ENCODE results near the gene DCDC2B.
"Not testable (repeated sequence)": the region's sequence is repeated elsewhere in the genome, so short reads cannot be mapped to it uniquely, and the experiment has no call there.

DCDC2B gene

DNA sequence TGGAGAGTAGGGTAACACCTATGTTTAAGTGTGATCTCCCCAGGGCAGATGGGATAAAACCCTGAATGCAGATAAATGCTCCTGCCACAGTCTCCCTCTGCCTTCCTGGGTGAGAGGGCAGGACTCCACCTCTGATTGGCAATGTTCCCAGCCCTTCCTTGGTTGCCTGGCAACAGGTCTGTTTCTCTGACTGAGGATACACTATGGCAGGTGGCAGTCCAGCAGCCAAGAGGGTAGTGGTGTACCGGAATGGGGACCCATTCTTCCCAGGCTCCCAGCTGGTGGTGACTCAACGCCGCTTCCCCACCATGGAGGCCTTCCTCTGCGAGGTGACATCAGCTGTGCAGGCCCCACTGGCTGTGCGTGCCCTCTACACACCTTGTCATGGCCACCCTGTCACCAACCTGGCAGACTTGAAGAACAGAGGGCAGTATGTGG, at the start of gene DCDC2B:
Gene DCDC2B, plus strand, starts transcription at position 199 of the 438 bp plus-strand sequence. Its CDS starts 5 bp downstream, at position 204.
- DNase-seq, result peak; percentile 95

DNA sequence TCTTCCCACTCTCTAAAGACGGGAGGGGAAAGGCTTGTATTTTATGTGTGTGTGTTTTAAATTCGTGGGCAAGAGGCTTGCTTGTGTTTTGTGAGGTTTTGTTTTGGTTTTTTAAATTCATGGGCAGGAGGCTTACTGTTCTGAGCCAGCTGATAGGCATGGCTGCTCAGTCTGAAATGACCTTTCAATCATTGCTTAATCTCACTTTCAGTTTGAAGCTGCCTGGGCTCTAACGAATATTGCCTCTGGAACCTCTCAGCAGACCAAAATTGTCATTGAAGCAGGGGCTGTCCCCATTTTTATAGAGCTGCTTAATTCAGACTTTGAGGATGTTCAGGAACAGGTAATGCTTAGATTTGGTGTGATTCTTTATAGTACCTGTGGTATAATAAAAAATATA, 49.7 kb upstream of the DCDC2B start:
- DNase-seq, result no peak

DNA sequence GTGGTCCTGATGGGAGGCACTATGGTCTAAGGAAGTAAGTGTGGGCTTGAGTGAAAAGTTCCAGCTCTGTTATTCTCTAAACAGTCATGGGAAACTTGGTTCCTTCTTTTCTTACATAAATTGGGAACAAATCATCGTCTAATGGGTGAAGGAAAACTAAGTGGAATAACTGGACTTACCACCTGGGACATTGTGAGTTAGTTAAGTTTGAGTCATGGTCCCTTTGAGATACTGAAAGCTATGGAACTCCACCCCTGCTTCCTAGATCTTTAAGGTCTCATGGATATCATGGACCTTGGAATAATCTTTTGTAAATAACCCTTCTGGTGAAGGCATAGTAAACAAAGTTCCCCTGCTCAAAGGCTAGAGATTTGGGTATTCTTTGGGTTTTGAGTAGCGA, 45.5 kb upstream of the DCDC2B start:
- DNase-seq, result no peak

DNA sequence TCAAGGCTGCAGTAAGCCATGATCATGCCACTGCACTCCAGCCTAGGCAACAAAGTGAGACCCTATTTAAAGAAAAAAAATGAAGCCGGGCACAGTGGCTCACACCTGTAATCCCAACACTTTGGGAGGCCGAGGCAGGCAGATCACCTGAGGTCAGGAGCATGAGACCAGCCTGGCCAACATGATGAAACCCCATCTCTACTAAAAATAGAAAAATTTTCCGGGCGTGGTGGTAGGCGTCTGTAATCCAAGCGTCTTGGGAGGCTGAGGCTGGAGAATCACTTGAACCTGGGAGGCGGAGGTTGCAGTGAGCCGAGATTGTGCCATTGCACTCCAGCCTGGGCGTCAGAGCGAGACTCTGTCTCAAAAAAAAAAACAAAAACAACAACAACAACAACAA, 43.3 kb upstream of the DCDC2B start:
- DNase-seq, result not testable (repeated sequence)

DNA sequence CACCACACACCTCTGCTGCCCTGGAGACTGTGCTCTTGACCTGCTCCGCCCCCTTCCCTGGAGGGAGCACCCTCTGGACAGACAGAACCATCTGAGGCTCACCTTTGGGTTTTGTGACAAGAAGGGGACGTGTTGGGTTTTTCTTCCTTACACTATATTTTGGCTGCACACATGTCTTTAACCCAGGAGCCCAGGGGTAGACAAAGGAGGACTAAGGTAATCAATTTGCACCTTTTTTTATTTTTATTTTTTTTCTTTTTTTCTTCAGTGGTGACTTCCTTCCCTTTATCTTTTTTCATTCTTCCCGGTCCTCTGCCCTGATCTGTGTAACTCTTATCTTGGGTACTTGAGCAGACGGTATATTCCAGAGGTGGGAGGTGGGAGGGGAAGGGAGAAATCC, 37.9 kb upstream of the DCDC2B start:
- DNase-seq, result no peak

DNA sequence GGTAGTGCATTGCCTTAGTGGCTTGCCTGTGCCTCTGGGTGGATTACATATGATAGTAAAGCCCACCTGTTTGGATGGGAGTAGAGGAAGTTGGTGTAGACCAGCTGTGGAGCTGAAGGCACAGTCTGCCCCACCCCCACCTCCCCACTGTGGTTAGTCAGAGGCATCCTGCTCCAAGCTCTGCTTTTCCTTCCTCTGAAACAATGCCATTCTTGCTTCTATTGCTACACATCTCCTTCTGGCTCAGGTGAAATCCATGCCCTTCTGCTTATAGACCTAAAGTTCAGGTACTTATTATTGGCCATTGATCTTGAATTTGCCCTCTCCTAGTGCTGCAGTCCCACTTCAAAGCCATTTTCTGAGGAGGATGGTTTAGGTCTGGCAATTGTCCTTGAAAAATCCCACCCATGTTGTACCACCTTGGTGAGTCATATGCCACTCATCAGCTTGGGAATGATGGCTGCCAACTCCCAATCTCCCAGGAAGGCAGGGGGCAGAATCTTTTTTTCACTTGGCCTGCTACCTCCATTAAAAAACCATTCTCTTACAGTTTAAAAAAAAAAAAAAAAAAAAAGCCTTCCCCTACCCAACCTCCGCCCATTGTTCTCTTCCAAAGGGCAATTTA, 36.2 kb upstream of the DCDC2B start:
- no peak for DNase-seq

DNA sequence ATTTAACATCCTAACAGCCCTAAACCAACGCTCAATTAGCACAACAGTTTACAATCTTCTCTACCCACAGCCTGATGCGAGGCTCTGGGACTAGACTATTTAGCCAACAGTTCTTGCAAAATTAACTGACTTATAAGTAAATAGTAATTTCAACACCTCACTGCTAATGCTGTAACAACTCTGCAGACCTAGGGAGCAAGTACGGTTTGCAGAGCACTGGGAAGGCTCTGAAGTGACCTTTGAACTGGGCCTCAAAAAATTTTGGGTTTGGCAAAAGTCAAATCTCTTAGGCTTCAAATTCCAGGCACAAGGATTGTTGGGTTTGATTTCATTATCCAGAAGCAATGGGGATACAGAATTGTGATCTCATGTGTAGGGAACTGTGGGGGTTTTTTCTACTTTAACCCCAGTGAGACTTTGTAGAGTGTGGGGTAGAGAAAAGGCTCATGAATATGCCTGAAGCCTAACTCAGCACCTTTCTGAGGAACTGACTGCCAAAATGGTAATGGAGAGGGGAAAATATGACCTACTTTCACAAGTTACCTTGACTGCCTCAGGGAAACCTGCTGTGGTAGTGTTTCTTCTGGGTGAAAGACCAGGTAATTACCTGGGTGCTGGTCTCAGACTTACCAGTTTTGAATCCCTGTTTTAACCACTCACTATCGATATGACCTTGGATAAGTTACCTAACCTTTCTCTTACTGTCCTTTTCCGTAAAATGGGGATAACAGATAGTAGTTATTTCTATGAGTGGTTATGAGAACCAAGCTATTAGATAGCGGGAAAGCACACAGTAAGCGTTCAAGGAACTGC, 30.3 kb upstream of the DCDC2B start:
- no peak for DNase-seq

DNA sequence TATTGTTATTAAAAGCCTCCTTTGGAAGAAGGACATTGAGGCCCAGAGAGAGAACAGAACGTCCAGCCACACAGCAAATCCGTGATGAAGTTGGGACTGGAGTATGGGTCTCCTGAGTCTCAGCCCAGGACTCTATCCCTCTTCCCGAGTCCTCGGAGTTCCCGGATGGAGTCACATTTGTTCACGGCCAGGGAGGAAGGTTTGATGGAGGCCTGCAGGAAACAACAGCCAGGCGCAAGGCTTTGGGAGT, 29.8 kb upstream of the DCDC2B start:
- DNase-seq, result no peak

DNA sequence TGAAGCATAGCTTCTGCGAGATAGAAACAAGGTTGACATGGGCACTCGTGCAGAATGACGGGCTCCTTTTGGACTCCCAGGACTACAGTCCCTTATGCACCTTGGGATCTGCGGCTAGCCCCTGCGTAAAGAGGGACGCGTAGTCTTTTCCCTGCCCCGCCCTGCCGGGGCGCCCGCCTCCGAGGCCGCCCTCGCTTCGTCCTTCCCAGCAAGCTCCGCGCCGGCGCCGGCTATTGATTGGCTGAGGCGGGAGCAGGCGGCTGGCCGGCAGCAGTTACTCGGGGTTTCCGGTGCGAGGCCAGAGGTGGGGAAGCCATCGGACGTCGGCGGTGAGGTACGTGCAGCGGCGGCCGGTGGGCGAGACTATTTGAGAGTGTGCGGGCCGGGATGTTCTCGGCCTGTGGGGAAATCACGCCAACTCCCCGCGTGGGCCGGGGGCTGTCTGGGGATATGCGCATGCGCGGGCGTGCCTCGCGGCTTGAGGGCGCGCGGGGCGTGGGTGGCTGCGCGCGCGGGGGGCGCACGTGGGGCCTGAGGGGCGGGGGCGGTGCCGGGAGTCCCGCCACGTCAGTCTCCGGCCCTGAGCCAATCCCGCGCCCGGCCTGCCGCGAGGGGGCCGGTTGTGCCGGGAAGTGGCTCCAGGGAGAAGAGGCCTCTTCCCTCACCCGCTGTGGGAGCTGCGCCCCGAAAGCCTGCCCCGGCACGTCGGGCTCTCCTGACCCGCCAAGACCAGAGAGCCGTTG, 29.3 kb upstream of the DCDC2B start, which contains the start of gene TXLNA:
Gene TXLNA, plus strand, starts transcription at position 233 of the 743 bp plus-strand sequence. CDS start 671 bp downstream, outside the sequence.
- peak; percentile 92 for DNase-seq

DNA sequence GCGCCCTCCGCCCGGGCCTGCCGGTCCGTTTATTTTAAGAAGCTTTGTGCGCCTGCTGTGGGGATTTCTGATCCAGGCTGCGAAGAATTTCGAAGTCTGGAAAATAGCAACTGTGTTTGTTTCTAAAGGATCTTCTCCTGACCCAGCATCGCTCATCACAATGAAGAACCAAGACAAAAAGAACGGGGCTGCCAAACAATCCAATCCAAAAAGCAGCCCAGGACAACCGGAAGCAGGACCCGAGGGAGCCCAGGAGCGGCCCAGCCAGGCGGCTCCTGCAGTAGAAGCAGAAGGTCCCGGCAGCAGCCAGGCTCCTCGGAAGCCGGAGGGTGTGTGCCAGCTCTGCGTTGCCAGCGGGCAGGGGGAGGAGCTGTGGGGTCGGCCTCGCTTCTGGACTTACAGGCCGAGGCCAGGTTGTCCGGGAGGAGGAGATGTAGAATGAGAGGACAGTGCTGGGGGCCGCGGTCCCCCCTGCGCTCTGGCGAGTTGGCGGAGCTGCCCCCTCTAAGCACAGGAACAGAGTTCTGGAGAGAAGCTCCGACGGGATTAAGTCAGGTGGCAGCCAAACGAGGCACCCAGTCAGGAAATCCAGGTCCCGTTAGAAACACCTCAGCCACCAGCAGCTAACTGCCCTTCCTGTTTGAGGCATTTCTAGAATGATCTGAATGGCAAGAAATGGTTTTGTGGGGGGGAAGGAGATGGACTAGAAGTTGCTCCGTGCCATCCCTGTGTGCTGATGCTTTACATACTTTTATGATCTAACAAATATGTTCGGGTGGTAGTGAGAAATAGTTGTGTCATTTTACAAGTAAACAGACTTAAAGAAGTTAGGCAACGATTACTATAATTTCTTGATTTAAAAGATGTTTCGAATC, 28.5 kb upstream of the DCDC2B start:
- no peak for DNase-seq

DNA sequence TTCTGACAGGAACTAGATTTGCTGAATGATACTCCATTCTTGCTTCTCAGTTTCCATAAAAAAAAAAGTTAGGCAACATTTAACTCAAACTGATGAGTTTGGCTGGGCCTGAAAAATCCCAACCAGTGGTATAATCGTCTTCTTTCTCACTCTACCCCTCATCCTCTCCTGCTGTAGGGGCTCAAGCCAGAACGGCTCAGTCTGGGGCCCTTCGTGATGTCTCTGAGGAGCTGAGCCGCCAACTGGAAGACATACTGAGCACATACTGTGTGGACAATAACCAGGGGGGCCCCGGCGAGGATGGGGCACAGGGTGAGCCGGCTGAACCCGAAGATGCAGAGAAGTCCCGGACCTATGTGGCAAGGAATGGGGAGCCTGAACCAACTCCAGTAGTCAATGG, 27.8 kb upstream of the DCDC2B start:
- DNase-seq, result no peak

DNA sequence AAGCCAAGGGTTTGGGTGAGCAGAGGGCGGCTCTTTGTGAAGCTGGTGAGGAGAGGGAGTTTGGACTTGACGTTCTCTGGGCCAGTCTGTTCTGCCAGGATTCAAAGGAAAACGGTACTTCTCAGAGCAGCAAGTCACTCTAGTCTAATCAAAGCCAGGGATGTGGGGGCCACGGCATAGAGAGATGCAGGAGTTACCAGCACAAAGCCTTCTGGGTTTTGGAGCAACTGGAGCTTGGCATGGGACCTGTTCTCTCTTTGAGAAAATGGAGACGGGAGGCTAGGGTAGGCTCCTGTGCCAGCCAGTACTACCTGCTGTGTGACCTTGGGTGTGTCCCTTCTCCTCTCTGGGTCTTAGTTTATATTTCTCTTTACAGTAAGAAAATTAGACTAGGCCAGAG, 27.3 kb upstream of the DCDC2B start:
- no peak for DNase-seq

DNA sequence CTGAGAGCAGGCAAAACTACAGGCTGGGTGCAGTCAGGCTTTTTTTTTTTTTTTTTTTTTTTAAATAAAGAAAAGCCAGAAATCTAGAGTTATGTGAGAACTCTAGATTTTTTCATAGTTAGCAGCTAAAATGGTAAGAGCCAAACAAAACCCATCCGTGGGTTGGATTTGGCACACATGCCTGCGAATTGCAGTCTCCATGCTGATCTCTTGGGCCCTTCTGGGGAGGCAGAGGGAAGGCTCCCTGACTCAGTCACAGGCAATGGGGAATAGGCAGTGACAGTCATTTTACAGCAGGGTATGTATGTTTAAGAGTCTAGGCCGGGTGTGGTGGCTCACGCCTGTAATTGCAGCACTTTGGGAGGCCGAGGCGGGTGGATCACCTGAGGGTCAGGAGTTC, 26.8 kb upstream of the DCDC2B start:
- DNase-seq, result no peak

DNA sequence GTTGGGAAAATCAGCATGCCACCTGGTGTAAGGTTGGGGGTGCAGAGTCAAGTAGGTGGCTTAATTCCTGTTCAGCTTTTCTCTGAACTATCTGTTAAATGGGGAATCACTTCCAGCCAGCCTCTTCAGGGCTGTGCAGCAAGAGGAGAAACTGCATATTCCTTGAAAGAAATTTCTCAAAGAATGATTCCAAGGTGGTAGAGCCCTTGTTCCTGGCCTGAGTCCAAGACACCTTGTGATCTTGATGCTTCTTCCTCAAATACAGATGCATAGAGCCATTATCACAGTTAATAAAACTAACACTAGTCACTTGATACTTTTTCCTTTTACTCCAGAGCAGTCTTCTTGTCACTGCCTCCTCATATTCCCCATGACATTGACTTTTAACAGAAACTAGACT, 24.2 kb upstream of the DCDC2B start:
- DNase-seq, result no peak

DNA sequence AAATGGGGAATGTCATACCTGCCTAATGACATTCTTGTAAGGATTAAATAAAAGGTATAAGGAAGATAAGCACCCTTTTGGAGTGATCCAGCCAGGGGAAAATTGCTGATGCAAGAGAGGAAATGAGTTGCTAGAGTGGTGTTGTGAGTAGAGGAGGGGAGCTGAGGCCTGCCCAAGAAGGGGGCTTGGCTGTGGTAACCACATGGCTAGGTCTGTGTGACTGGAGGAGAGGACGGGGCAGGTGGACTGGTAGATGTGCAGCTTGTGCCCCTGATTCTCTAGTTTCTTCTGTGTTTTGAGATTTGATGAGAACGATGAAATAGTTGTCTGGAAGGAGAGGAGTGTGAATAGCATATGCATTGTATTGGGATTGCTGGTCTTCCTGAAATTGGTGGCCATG, 22.8 kb upstream of the DCDC2B start:
- DNase-seq, result no peak

DNA sequence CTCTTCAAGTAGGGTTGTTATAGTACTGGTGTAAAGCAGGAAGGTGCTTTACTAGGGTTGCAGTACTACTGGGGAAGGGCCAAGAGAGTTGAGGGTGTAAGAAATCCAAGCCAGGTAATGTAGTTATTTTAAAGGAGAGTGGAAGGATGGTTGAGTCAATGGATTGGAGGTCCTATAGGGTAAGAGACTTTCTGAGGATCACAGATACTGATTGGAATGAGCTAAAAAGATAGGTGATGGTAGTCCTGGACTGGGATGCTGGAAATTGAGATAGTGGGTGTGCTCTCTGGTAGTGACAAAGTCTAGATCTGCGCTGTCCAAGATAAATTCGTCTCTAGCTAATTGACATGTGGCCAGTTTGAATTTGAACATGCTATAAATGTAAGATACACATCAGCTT, 22.4 kb upstream of the DCDC2B start:
- DNase-seq, result no peak

DNA sequence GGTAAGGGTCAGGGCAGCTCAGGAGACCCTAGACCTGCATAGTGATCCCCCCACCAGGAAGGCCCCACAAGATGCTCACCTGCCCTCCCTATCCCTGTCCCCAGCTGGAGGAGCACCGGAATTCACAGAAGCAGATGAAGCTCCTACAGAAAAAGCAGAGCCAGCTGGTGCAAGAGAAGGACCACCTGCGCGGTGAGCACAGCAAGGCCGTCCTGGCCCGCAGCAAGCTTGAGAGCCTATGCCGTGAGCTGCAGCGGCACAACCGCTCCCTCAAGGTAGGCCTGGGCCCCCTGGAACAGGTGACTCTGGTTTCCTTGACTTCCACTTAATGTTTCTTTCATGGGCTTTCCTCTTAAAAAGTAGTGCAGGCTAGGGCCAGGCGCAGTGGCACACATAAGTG, 21.0 kb upstream of the DCDC2B start:
- no peak for DNase-seq

DNA sequence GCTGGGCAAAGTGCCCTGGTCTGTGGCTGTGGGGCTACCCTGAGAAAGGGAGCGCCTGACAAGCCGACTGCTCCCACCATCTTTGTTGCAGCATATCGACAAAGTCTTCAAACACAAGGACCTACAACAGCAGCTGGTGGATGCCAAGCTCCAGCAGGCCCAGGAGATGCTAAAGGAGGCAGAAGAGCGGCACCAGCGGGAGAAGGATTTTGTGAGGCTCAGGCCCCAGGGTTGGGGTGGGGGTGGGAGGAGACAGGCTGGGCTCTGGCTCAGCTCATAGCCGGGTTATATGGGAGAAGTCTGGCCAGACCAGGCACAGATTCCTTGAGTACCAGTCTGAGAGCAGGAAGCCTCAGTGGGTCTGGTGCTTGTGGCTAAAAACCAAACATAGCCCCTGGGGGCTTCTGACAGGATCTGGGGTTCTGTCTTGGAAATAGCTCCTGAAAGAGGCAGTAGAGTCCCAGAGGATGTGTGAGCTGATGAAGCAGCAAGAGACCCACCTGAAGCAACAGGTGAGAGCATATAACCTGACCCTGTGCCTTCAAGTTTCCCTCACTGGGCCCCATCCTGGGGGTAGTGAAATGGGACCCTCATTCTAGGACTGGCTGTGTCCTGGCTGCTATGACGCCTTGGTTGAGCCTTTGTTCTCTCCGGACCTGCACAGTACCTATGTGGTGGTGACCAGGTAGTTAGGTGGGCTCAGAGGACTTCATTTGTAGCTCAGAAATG, 16.5 kb upstream of the DCDC2B start:
- no peak for DNase-seq

DNA sequence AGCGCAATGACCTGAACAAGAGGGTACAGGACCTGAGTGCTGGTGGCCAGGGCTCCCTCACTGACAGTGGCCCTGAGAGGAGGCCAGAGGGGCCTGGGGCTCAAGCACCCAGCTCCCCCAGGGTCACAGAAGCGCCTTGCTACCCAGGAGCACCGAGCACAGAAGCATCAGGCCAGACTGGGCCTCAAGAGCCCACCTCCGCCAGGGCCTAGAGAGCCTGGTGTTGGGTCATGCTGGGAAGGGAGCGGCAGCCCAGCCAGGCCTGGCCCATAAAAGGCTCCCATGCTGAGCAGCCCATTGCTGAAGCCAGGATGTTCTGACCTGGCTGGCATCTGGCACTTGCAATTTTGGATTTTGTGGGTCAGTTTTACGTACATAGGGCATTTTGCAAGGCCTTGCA, 13.9 kb upstream of the DCDC2B start:
- DNase-seq, result no peak

DNA sequence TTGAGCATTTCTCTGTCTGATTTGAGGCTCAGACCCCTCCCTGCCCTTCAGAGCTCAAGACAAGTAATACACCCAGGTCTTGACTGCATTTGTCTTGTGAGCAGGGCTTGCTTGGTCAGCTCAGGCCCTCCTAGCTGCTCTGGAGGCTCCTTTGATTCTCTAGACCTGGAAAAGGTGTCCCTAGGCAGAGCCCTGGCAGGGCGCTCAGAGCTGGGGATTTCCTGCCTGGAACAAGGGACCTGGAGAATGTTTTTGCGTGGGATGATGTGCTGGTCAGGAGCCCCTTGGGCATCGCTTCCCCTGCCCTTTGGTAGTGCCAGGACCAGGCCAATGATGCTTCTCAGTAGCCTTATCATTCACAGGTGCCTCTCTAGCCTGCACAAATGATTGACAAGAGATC, 13.4 kb upstream of the DCDC2B start:
- DNase-seq, result no peak

DNA sequence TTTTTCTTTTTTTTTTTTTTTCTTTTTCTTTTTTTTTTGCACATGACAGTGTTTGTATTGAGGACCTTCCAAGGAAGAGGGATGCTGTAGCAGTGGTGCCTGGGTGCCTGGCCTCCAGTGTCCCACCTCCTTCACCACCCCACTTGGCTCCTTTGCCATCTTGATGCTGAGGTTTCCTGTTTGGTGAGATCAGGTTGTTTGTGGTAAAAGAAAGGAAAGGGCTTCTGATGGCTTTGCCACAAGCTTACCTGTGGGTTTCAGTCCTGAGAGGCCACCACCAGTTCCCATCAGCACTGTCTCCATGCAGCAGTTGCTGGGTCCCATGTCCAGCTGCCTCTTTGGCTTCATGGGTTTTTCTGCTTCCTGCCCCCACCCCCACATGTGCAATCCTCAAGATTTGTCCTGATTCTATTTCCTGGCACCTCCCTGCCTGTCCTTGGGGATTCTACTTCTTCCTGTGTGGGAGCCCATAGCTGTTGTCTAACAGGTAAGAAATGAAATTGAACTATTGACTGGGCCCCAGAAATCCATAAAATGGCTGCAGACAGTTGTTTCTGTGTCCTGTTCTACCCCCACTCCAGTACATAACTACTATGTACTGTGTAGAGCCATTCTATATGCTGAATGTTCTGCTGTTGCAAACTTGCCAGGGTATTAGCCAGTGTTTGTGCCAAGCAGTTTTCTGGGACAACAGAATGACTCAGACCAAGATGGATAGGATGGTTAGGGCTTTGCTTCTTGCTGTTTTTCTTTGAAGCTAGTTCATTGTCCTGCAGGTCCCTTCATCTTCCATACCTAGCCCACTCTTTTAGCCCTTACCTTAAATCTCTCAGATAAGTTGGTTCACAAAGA, 12.7 kb upstream of the DCDC2B start:
- DNase-seq, result no peak
